LNCaP clone FGC (cell line): Measurements from ENCODE around the gene CHCHD6.
A peak's percentile ranks its signal among the peaks of the same experiment; 100 is the strongest.

Experiments used
- DNase-seq: peaks from one replicate; pipeline ENCODE4 v3.0.0-alpha.2; 2011; ENCODE audit warnings: low read depth
- H3K4me3 ChIP-seq: 2 replicates; pipeline ENCODE4 v1.5.1; 2011; ENCODE audit warnings: mild to moderate bottlenecking, low read depth, low read length, control low read depth
- CTCF ChIP-seq: IDR thresholded peaks from 2 replicates; pipeline ENCODE4 v1.5.1; 2012; ENCODE audit warnings: mild to moderate bottlenecking; ENCODE audit not compliant: control insufficient read depth, insufficient read depth; ENCODE audit errors: extremely low read depth

Gene CHCHD6, protein sequence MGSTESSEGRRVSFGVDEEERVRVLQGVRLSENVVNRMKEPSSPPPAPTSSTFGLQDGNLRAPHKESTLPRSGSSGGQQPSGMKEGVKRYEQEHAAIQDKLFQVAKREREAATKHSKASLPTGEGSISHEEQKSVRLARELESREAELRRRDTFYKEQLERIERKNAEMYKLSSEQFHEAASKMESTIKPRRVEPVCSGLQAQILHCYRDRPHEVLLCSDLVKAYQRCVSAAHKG

DNA sequence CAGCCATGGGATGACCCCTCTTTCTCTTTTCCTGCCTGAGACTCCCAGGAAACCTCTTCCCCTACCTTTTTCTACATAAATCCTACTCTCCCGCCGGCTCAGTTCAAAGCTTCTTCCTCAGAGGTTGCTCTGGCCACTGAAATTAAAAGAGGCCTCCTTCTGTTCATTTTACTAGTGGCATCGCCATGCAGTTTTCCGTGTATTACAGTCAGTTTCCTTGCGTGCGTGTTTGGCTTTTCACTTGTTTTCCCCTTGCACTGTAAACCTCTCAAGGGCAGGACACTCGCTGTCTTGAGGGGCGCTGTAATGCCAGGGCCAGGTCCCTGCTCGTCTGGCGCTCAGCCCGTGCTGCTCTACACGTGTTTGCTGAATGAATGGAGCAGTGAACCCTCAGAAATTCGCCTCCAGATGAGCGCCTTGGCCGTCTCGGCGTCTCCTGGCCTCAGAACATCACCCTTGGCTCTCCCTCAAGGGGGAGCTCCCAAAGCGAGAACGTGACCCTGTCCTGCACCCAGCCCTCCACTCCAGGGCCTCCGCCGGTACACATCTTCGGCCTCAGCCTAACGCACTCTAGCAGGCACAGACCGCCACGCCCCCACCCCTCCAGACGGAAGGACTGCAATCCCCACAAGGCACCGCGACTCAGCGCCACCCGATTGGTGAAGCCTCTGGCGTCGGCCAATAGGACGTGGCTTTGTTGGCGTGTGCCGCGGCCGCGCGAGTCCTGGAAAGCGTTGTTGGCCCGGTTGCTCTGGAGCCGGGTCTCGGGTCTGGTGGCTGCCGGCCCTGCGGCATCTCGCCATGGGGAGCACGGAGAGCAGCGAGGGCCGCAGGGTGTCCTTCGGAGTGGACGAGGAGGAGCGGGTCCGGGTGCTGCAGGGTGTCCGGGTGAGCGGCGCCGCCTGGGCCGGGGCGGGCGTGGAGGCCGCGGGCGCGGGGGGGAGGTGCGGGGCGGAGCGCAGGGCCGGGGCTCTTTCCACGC is at the start of gene CHCHD6:
Gene CHCHD6 (plus strand): TSS at position 729 of the 982 bp plus-strand sequence. CDS start 73 bp downstream, at position 802.
- DNase-seq = peak; percentile 90
- H3K4me3 ChIP-seq = peak within 1 kb of the TSS; percentile 76

DNA sequence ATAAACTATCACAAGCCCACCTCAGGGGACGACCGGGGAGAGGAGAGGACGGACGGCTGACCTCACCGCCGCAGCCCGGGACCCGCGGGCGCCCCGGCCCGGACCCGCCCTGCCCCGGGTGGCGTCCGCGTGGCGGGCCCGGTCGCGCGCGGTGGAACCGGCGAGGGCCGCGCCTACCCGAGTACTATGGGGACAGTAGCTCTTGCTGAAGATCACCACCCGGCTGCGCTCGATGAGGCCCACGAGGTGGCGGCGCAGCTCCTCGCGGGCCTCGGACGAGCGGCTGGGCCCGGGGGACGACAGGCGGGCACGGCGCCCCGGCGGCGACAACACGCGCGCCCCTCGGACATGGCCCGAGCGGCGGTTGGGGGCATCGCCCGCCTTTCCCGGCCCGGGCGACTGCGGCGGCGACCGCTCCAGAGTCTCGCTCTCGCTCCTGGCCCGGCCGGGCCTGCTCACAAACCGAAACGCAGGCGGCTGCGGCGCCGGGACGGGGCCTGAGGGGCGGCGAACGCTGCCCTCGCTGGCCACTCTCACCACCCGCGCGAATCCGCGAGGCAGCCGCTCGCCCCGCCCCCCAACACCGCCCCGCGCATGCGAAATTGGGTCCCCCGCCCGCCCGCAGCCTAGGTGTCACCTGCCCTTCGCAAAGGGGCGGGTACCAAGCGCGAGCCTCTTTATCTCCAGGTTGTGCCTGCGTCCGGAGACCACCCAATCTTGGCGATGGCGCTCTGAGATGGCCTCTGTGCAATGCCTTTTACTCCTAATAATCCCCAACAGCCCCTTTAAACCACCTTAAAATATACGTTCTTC is 49.3 kb upstream of the CHCHD6 start, which contains the start of gene TXNRD3:
Gene TXNRD3 (minus strand): TSS at position 554 of the 813 bp plus-strand sequence.
- H3K4me3 ChIP-seq = peak within 1 kb of the TSS; percentile 65
- DNase-seq = no peak
- peak; percentile 38 for TF ChIP-seq CTCF

More for the DNA sequence above, at the start of gene CHCHD6:
- TF ChIP-seq CTCF = peak; percentile 29; the same call in 1 of the 2 replicates

DNA sequence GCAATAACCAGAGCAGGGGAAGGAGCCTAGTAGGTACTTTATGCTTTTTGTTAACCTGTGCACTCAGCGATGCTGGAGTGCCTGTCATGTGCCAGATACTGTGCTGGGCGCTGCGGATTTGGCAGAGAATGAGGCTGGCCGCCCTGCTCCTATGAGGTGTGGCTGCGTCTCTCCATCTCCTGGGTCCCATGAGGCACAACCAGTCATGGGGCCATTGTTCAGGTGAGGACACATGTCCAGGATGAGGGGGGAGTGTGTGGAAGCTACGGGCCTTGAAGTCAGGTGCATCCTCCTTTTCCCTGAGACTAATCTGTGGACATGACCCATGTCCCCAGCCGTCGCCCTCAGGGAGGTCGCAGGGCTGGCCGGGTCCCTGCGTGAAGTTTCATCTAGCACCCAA is 48.2 kb upstream of the CHCHD6 start:
- DNase-seq = no peak
- H3K4me3 ChIP-seq = no peak overlapping the region
- no peak for TF ChIP-seq CTCF

DNA sequence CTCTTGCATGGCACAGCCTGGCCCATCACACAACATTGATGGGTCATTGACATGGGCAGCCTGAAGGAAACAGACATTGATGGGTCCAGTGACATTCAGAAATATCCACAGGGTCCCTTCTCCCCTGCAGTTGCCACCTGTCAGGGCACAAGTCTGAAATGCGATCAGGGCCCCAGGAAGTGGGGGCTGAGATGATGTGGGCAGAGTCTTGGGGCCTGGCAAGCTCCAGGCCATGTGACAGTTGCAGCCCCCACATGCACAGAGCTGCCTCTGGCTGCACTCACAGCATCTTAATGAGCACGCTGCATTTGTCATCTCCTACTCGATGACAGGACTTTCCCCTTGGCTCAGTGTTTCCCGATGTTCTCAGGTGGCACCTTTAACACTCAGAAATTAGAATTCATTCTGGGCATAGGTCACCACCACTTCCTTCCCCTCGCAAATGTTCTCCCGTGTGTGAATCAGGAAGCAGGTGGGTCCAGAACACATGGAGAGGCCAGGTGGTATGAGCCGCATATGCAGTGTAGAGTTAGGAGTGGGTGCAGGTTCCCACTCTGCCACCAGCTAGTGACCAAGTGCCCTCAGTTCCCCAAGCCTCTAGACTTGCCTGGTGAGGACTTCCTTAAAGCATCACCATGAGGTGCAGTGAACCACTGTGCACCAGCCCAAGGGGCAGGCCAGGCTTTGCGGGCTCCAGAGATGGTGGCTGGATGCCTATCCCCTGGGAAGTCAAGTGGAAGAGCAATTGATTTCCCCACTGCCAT is 47.5 kb upstream of the CHCHD6 start:
- TF ChIP-seq CTCF = no peak
- no peak overlapping the region for H3K4me3 ChIP-seq
- DNase-seq = no peak

- no peak overlapping the region for H3K4me3 ChIP-seq
- no peak for DNase-seq
These were observed 46.1 kb upstream of the CHCHD6 start for GRCh38 chr3:126657901-126658300.

More at GRCh38 chr3:126657901-126658300, 46.1 kb upstream of the CHCHD6 start:
- no peak for TF ChIP-seq CTCF
